ENCODE data around the gene KIT.

KIT gene

GRCh38 chr4:54703182-54703581, 45.4 kb downstream of the KIT start:
- no peak for DNase-seq (ENCODE audit: low read depth in 2 of 2)

DNA sequence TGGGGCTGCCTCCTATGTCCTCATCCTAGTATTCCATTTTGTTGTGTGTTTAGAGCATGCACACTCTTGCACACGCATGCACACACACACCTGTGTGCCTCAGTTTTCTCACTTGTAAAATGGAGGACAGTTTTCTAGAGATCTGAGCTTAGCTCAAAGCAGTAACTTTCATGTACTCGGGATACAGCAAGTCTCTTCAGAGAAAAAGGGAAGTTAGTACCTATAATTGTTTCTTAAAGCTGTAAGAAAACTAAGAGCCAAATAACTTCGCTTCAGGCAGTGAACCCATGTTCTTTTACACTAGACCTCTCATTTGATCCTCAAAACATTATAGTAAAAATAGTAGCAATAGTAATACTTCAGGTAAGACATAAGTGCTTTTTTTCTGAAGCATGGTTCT, 49.6 kb downstream of the KIT start:
- no peak for DNase-seq (ENCODE audit: low read depth in 2 of 2)

DNA sequence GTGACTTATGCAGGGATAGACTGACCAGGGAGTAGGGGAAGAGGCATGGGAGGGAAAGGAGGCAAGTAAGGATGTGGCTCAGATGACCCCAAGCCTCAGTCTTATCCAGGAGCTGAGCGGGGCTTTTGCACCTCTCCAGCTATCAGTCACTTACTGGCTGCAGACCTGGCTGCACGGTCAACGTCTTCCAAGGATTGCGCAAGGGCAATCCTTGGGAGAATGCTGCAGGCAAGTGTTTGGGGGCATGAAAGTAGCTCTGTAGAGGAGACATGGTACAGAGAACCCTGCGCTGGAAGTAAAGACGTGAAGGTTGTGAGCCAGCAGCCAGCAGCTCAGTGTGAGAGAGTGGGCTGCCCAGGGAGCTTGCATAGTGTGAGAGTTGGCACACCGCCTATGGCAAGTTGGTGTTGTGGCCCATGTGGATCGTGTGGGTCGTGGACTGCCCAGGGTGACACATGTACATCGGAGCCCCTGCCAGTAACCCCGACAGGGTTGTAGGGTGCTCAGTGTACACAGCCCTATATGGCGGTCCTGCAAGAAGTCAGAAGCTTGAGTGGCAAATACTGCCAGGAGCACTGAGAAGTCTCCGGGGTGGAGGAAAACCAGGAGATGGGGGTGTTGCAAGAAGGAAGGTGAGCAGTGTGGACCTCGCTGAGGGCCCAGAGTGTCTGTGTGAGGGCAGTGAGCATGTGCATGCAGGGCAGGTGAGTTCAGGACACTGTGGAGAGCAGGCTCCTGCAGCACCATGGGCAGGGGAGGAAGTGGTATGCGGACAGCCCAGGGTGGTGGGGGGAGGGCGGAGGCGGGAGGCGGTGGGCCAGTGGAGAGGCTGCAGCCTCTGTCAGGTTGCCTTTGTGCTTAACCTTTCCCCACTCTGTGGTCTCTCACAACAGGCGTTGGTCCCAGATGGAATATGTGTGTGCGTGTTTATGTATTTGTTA, 50.9 kb downstream of the KIT start:
- DNase-seq (ENCODE audit: low read depth in 2 of 2) = no peak

DNA sequence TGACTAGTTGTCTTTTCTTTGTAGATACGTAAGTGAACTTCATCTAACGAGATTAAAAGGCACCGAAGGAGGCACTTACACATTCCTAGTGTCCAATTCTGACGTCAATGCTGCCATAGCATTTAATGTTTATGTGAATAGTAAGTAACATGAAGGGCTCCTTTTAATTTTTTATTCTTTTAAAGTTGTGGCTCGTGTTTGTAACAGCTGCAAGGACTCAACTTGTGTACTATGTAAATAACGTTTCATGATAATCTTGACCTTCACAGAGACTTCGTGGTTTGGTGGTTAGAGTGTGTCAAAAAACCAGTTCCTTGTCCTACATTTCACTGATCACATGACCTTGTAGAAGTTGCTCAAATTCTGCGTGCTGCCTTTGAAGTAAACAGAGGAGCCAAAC, 51.6 kb downstream of the KIT start:
- DNase-seq (ENCODE audit: low read depth in 2 of 2) = no peak

- DNase-seq (ENCODE audit: low read depth in 2 of 2) = no peak
Measured at GRCh38 chr4:54712206-54712605, 54.4 kb downstream of the KIT start.

DNA sequence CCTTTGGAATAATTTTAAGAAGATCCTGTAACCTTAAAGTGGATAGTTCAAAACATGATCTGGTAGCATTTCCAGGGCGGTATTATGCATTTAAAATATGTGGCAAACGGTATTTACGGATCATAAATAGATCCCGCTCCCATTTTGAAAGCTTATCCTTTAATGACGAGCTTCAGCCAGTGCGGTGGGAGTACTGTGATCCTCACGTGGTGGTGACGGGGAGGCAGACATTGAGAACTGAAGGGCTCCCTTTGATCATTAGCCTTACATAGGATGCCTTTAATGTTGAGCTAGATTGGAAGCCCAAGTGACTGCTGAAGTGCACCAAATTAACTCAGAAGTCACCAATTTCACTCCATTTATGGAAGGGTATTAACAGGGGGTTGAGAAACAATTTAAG, 56.9 kb downstream of the KIT start:
- no peak for DNase-seq (ENCODE audit: low read depth in 2 of 2)

- DNase-seq (ENCODE audit: low read depth in 2 of 2) = no peak
Measured at GRCh38 chr4:54716478-54717065, 58.8 kb downstream of the KIT start.

DNA sequence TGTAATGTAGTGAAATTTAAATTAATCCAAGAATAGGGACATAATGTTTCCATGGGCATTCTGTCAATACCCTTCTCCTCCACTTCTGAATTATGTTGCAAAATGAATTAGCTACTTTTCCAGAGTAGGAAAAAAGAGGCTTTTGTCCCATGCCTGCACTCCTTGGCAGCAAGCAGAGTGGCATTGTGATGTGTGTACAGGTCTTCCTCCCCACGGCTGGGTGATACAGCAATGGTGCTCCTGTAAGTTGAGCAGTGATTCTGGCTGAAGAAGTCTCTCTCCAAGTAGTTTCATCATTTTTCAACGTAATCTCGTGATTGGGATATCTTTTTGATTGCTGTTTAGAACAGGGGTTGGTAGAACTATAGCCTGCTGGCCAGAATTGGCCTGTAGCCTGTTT, 59.9 kb downstream of the KIT start:
- DNase-seq (ENCODE audit: low read depth in 2 of 2) = no peak

- DNase-seq (ENCODE audit: low read depth in 2 of 2) = no peak
Measured at GRCh38 chr4:54719378-54719777, 61.6 kb downstream of the KIT start.

- no peak for DNase-seq (ENCODE audit: low read depth in 2 of 2)
Measured at GRCh38 chr4:54723220-54723619, 65.5 kb downstream of the KIT start.

DNA sequence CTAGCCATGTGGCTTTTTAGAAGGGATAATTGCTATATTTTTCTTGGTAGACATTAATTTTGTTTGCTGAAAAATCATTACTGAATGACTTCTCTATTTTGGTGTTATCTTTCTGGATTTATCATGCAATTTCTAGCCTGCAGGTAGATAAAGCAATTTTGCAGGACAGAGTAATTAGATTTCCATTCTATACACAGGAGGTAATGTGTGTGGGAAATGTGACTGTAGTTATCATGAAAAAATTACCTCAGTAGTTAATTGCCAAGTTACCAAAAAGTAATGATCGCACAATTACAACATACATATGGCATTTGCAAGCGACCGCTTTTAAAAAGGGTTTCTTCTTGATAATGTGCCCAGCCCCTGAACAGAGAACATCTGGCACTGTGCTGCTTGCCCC, 66.1 kb downstream of the KIT start:
- no peak for DNase-seq (ENCODE audit: low read depth in 2 of 2)

- DNase-seq (ENCODE audit: low read depth in 2 of 2) = no peak
Measured at GRCh38 chr4:54726907-54727306, 69.2 kb downstream of the KIT start.

GRCh38 chr4:54727346-54727745, 69.6 kb downstream of the KIT start:
- no peak for DNase-seq (ENCODE audit: low read depth in 2 of 2)

DNA sequence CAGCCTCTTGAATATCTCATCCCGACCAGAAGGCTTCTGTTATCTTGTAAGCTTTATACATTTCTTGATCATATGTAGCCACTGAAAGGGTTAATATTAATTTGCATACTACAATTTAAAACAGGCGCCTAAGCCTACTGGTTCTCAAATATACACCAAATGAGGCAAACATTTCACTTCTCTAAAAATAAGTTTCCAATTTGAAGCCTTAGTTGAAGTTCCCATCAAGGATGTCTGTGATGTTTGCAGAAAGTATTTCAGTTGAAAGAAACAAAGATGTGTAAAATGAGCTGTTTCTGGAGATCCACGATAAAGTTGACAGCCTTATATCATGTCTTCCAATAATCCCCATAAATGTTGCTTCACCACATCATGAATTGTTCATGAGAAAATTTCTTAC, 70.6 kb downstream of the KIT start:
- no peak for DNase-seq (ENCODE audit: low read depth in 2 of 2)

DNA sequence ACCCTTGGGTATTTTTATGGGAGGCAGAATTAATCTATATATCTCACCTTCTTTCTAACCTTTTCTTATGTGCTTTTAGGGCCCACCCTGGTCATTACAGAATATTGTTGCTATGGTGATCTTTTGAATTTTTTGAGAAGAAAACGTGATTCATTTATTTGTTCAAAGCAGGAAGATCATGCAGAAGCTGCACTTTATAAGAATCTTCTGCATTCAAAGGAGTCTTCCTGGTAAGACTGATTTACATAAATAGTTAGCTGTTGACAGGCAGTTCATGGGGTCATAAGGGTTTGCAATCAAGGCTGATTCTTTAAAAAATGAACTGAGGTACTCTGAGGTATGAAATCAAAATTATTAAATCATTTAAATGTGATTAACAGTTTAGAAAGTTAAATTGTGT, 71.5 kb downstream of the KIT start:
- no peak for DNase-seq (ENCODE audit: low read depth in 2 of 2)

GRCh38 chr4:54730581-54730980, 72.8 kb downstream of the KIT start:
- DNase-seq (ENCODE audit: low read depth in 2 of 2) = no peak

- DNase-seq (ENCODE audit: low read depth in 2 of 2) = no peak
Measured at GRCh38 chr4:54731552-54731951, 73.8 kb downstream of the KIT start.

DNA sequence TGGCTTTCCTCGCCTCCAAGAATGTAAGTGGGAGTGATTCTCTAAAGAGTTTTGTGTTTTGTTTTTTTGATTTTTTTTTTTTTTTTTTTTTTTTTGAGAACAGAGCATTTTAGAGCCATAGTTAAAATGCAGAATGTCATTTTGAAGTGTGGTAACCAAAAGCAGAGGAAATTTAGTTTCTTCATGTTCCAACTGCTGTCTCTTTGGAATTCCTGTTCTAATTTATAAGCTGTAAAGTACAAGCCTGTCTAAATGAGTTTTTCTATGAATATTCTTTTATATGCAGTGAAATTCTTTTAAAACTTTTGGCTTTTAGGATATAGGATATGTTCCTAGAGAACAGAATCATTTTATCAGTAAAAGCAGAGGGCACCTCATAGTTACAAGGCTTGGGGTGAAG, 74.2 kb downstream of the KIT start:
- DNase-seq (ENCODE audit: low read depth in 2 of 2) = no peak

DNA sequence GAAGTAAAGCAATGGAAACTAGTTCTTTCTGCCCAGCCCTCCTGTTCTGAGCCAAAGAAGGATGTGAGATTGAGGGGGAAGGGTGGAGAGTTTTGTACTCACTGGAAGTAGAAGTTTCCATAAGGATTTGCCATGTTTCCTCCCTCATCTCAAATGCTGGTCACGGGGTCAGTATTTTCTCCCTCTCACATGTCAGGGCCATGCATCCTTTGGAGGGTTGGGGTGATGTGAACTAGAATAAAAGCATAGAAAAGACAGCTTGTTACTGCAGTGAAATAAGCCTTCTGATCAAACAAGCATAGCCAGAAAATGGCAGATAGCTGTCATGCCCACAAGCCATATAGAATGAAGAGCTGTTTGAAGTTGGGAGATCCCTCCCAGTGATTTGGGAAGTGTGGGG, 79.7 kb downstream of the KIT start:
- no peak for DNase-seq (ENCODE audit: low read depth in 2 of 2)

- DNase-seq (ENCODE audit: low read depth in 2 of 2) = no peak
Measured at GRCh38 chr4:54741202-54741601, 83.4 kb downstream of the KIT start.

DNA sequence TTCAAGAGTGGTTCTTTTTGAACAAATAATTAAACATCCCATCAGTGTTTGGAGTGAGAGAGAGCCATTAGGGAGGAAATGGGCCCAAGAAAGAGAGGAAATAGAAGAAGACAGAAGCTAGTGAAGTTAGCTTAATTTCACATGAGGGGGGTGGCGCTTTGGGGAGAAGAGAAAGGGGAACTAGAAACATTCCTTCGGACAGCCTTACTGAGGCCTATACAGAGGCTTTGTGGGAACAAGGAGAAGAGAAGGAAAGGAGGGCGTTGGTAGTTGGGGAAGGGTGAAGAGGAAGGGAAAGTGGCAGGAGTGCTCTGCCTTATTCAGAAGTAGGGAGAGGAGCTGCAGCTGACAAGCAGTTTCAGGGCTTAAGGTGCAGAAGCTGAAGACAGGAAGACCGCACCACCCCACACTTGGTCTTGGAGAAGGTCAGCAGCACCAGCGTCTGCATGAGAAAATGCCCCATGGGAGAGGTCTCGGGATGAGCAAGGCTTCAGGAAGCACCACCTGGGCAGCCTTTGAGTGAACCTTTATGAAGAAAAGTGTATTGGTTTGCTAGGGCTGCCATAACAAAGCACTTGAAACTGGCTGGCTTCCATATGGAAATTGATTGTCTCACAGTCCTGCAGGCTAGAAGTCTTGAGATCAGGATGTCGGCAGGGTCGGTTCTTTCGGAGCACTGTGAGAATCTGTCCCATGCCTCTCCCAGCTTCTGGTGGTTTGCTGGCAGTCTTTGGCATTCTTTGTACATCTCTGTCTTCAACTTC, 85.1 kb downstream of the KIT start:
- DNase-seq (ENCODE audit: low read depth in 2 of 2) = no peak

- DNase-seq (ENCODE audit: low read depth in 2 of 2) = no peak
Measured at GRCh38 chr4:54743562-54743961, 85.8 kb downstream of the KIT start.

- no peak for DNase-seq (ENCODE audit: low read depth in 2 of 2)
Measured at GRCh38 chr4:54744487-54744886, 86.7 kb downstream of the KIT start.

Measured in stimulated activated CD4-positive, alpha-beta T cell treated with anti-CD3 and anti-CD28 coated beads, Interleukin-12 subunit alpha, Interleukin-12 subunit beta, amount 100 ng/mL, for 24 hours (primary cell).